ENCODE data around the gene BRCA2.
A peak's percentile ranks its signal among the peaks of the same experiment; 100 is the strongest.
"Not testable (repeated sequence)": the region's sequence is repeated elsewhere in the genome, so short reads cannot be mapped to it uniquely, and the experiment has no call there.

Gene BRCA2

DNA sequence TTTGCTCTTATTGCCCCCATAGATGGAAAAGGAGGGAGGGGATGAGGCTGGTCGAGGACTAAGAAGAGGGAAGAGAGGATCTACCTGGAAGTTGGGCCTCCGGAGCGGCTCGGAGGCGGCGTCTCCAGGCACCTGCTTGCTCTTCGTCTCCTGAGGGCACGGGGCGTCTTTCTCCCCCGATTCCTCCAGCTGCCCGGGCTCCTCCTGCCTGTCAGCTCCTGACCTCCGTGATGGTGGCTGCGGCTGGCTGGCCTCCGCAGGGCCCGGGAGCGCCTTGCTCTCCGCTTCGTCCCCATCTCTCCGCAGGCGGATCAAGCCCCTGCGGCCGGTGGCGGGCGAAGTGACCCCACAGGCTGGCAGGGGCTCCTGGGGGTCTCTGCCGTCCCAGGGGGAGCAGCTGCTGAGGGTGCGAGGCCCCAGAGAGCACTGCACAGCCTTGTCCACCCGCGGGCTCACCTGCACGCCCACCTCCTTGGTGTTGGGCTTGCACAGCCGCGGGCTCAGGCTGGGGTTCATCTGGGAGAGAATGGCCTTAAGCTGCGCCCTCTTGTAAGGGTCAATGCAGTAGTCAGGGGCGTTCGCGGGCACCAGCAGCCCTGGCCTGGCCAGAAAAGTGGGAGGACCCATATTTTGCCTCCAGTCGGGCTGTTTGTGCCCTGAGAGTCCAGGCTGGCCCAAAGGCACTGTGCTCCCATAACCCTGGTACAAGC, 4.0 kb upstream of the BRCA2 start:
- DNase-seq = no peak

DNA sequence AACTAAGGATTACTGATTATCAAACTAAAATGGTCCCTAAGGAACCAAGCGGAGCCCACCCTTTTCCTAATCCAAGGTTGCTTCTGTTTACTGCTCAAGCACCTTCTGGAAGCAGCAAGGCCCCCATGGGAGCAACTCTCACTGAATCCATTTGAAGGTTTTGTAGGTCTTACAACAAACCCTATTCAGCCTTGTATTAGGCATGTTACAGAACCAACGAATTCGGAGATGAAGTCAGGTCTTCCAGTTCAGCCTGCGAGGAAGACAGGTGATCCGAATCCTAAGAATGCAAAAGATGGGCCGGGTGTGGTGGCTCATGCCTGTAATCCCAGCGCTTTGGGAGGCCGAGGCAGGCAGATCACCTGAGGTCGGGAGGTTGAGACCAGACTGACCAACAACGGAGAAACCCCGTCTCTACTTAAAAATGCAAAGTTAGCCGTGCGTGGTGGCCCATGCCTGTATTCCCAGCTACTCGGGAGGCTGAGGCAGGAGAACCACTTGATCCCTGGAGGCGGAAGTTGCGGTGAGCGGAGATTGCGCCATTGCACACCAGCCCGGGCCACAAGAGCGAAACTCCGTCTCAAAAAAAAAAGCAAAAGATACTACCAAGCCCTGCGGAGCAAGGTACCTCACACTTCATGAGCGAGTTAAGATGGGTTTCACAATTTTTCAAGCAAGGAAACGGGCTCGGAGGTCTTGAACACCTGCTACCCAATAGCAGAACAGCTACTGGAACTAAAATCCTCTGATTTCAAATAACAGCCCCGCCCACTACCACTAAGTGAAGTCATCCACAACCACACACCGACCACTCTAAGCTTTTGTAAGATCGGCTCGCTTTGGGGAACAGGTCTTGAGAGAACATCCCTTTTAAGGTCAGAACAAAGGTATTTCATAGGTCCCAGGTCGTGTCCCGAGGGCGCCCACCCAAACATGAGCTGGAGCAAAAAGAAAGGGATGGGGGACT, 754 bp upstream of the BRCA2 start:
- peak in 4 of 5 experiments; percentile 21 to 84 (median 59) for DNase-seq

GRCh38 chr13:32316028-32316339, 676 bp downstream of the BRCA2 start:
- DNase-seq = no peak

- DNase-seq = no peak
Measured at GRCh38 chr13:32316501-32316900, 1.2 kb downstream of the BRCA2 start.

GRCh38 chr13:32317716-32318465, 2.6 kb downstream of the BRCA2 start:
- DNase-seq = no peak

DNA sequence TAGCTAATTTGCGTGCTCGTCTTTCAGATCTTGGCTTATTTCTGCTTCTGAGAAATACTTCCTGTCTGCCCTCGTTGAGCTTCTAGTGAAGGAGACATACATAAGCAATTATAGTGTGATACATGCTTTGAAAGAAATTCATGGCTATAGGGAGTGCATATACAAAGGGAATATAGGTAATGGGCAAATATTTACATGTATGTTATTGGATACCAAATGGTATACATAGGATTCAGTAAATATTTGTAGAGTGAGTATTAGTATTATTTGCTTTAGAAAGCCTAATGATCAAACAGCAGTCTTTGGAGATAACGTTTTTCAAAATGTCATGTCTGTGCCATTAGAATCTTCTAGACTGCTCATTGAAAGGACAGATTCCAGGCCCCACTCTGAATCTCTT, 5.2 kb downstream of the BRCA2 start:
- DNase-seq = no peak

DNA sequence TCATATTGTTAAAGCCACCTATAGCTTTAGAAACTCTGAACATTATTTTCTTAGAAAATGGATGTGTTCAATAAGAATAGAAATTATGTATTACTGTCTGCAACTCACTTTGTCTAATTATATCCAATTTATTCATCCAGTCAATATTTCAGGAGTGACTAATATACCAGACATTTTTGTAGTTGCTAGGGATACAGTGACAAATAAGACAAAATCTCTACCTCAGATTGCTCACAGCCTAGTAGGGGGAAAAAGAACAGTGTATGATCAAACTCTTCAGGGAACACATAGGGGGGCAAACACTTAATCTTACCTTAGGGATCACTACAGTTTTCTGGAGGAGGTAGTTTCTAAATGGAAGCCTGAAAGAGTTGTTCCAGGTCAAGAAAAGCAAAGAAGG, 8.6 kb downstream of the BRCA2 start:
- no peak for DNase-seq

DNA sequence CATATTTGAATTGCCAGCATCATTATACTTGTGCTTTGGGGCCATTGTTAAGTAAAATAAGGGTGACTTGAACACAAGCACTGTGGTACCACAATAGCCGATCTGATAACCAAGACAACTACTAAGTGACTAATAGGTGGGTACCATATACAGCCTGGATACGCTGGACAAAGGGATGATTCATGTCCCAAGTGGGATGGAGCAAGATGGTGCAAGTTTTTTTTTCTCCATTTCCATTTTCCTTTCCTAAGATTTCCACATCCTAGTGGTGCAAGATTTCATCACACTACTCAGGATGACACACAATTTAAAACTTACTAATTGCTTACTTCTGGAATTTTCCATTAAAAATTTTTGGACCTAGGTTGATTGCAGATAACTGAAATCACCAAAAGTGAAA, 15.1 kb downstream of the BRCA2 start:
- no peak for DNase-seq

- DNase-seq = no peak
Measured at GRCh38 chr13:32334671-32335070, 19.4 kb downstream of the BRCA2 start.

- DNase-seq = no peak
Measured at GRCh38 chr13:32340914-32341313, 25.6 kb downstream of the BRCA2 start.

GRCh38 chr13:32347651-32348050, 32.3 kb downstream of the BRCA2 start:
- DNase-seq = peak in 1 of 5 experiments; percentile 10

DNA sequence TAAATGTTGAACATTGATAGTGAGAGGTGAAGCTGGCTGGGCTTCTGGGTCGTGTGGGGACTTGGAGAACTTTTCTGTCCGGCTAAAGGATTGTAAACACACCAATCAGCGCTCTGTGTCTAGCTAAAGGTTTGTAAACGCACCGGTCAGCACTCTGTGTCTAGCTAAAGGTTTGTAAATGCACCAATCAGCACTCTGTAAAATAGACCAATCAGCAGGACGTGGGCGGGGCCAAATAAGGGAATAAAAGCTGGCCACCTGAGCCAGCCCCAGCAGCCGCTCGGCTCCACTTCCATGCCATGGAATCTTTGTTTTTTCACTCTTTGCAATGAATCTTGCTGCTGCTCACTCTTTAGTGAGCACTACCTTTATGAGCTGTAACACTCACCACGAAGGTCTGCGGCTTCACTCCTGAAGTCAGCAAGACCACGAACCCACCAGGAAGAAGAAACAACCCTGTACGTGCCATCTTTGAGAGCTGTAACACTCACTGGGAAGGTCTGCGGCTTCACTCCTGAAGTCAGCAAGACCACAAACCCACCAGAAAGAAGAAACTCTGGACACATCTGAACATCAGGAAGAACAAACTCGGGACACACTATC, 35.6 kb downstream of the BRCA2 start:
- DNase-seq = peak in 1 of 5 experiments; percentile 16

GRCh38 chr13:32354040-32354439, 38.7 kb downstream of the BRCA2 start:
- DNase-seq = no peak

GRCh38 chr13:32355935-32356334, 40.6 kb downstream of the BRCA2 start:
- not testable (repeated sequence) for DNase-seq

- no peak for DNase-seq
Measured at GRCh38 chr13:32362574-32362973, 47.3 kb downstream of the BRCA2 start.

DNA sequence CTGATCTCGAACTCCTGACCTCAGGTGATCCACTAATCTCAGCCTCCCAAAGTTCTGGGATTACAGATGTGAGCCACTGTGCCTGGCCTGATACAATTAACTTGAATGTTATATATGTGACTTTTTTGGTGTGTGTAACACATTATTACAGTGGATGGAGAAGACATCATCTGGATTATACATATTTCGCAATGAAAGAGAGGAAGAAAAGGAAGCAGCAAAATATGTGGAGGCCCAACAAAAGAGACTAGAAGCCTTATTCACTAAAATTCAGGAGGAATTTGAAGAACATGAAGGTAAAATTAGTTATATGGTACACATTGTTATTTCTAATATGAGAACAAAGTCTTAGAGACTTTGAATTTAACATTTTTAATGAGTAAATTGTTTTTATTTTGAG, 55.5 kb downstream of the BRCA2 start:
- no peak for DNase-seq

GRCh38 chr13:32376642-32377415, 61.5 kb downstream of the BRCA2 start:
- DNase-seq = no peak

DNA sequence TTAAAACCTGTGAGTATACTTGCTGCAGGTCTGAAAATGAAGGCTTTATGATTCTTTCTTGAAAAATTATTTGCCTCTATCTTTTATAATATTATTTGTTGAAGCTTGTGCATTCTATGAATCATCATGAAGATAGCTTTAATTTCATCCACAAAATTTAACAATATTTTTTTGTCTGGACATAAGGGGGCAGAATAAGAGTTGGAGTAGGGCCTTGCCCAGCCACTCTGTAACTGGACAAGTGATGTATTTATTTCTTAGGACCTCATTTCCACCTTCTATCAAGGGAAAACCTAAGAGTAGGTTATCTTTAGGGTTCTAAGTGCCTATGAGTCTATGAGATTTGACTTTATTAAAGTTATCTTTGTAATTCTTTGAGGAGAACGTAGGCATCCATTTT, 62.7 kb downstream of the BRCA2 start:
- DNase-seq = no peak

DNA sequence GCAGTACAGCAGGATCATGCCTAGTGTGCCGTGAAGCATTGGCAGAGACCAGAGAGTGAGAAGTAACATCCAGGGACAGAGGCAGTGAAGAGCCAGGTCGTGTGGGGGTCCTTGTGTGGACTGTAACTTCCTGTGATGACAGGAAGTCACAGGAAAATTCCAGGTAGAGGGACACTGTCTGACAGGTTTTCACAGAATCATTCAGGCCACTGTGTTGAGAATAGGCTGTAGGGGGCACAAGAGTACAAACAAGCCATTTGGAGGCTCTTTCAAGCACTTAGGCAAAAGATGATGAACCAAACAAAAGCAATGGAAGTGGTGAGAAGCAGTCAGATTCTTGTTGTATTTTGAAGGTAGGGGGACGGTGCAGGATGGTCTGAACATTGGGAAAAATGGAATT, 66.2 kb downstream of the BRCA2 start:
- DNase-seq = peak in 2 of 5 experiments; percentile 4 to 46

DNA sequence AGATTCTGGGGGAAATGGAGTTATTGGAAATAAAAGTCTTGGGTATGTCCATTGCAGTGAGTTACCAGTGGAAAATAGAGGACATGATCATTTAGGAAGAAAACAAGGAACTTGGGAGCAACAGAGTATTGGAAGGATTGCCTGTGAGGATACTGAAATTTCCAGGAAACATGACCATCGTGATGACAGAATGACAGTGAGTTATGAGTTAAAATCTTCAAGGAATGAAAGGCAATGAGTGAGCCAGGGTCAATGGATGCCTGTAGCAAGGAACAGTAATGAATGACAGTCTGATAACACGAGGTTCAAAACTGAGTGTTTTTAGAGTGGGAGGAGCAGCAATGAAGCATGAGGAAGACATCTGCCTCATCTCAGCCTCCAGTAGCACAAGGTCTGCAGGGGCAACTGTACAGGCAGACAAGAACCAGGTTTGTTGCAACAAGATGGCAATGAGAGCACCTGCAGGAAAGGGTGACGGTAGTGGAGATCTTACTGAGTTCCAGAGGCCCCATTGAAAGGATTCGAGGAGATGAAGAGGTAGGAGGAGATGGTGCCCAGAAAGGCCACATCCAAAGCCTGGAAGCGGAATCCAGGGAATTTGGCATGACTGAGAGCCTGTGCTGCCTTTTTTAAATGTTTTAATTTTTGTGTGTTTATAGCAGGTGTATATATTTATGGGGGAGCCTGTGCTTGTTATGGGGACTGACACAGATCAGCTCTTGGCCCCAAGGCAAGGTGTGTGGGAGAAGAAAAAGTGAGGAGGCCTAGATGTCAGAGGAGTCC, 68.7 kb downstream of the BRCA2 start:
- no peak for DNase-seq

- DNase-seq = no peak
Measured at GRCh38 chr13:32384702-32385101, 69.4 kb downstream of the BRCA2 start.

Data from T-helper 2 cell (primary cell).